ENCODE measurements around the gene ZCCHC24. TPM values are rescaled to one million over a fixed set of nuclear protein-coding genes. Genes with fewer than 3 reads are reported as not detected.

ZCCHC24 gene
- total and polyA plus RNA-seq, 2 donors (not counting 3 experiments of a cell fraction or from before 2014, with no cell fraction given) = 5.2 to 8.4 TPM

- no peak overlapping the region for H2AFZ ChIP-seq (ENCODE audit: low read depth, low read length)
- no peak overlapping the region for H3K9ac ChIP-seq (replicated peaks; ENCODE audit: extremely low read depth, insufficient read depth, low read length)
Measured at GRCh38 chr10:79482741-79483140, 37.3 kb upstream of the ZCCHC24 start.

GRCh38 chr10:79482304-79482703 lies 36.9 kb upstream of the ZCCHC24 start:
- dilution Hi-C loops (cut with MboI; ENCODE audit: extremely low pct_ligation_motif_present, low sequenced_read_pairs) = no loop called here
- no peak overlapping the region for H3K27ac ChIP-seq (ENCODE audit: insufficient read depth, low read depth, low read length)
- no peak overlapping the region for H3K4me2 ChIP-seq (ENCODE audit: insufficient read depth, low read length)
- FAIRE-seq (no peak), DNase-seq (ENCODE audit: low read depth, low spot score) (no peak)
- H3K9me3 ChIP-seq (replicated peaks; ENCODE audit: control insufficient read depth, insufficient read depth, low read length) = no peaks in the 10 kb centered on the region
- H2AFZ ChIP-seq (ENCODE audit: low read depth, low read length) = no peak overlapping the region
- no peak overlapping the region for H3K9ac ChIP-seq (replicated peaks; ENCODE audit: extremely low read depth, insufficient read depth, low read length)
- CTCF ChIA-PET = interaction anchor here (3.8 to 4.9 kb wide), 2 partner anchors 14 to 108 kb away, joined by 20 to 26 read pairs; no protein-coding TSS in a partner anchor
- no peaks in the 10 kb centered on the region for H3K9me1 ChIP-seq (replicated peaks; ENCODE audit: control insufficient read depth, extremely low read depth, insufficient read depth, low read length)
- H3K36me3 ChIP-seq (ENCODE audit: control insufficient read depth in 2 of 2, extremely low read depth in 1 of 2, insufficient read depth in 2 of 2, low read length in 2 of 2) = no peaks in the 10 kb centered on the region
- TF ChIP-seq MYC (IDR thresholded peaks at IDR 0.05; ENCODE audit: low read depth, low read length) (no peak), FOS (IDR thresholded peaks at IDR 0.05; ENCODE audit: borderline replicate concordance, insufficient read depth, low read length) (no peak), JUN (IDR thresholded peaks at IDR 0.05; ENCODE audit: borderline replicate concordance, insufficient read depth, insufficient read length, low read depth) (no peak), POLR2AphosphoS5 (IDR thresholded peaks at IDR 0.05; ENCODE audit: insufficient read depth, low read depth, low read length) (no peak), MAX (IDR thresholded peaks at IDR 0.05; ENCODE audit: insufficient read depth, insufficient read length) (no peak), GATA2 (IDR thresholded peaks at IDR 0.05; ENCODE audit: insufficient read depth, insufficient read length, low read depth, low read length) (no peak), CTCF (IDR thresholded peaks at IDR 0.05; ENCODE audit: extremely low read depth in 1 of 2, insufficient read depth in 1 of 2, low read depth in 1 of 2, low read length in 2 of 2) (no peak)
- no TSS peak for BruUV-seq (replicated peaks)
- no peaks in the 10 kb centered on the region for H3K4me1 ChIP-seq (ENCODE audit: control insufficient read depth, extremely low read depth, insufficient read depth, low read length)
- no peak overlapping the region for H3K4me3 ChIP-seq (replicated peaks in 1 of 3; ENCODE audit: insufficient read depth in 1 of 3, low read depth in 1 of 3, low read length in 3 of 3)
- no peaks in the 10 kb centered on the region for H3K79me2 ChIP-seq (ENCODE audit: control insufficient read depth, insufficient read depth, low read length)
- no peaks in the 10 kb centered on the region for H4K20me1 ChIP-seq (replicated peaks; ENCODE audit: control insufficient read depth, extremely low read depth, insufficient read depth, low read length)
- POLR2A ChIA-PET = no interaction called here
- H3K27me3 ChIP-seq (ENCODE audit: control insufficient read depth in 2 of 2, insufficient read depth in 2 of 2, low read length in 2 of 2) = peaks cover 3 to 12% of the 10 kb centered on the region in 2 experiments
- intact Hi-C loops (cut with micrococcal nuclease) = no loop called here

More at GRCh38 chr10:79482741-79483140, 37.3 kb upstream of the ZCCHC24 start:
- no peak for FAIRE-seq
- no peaks in the 10 kb centered on the region for H3K9me3 ChIP-seq (replicated peaks; ENCODE audit: control insufficient read depth, insufficient read depth, low read length)
- no peaks in the 10 kb centered on the region for H3K4me1 ChIP-seq (ENCODE audit: control insufficient read depth, extremely low read depth, insufficient read depth, low read length)
- H3K27me3 ChIP-seq (ENCODE audit: control insufficient read depth in 2 of 2, insufficient read depth in 2 of 2, low read length in 2 of 2) = peaks cover 3 to 8% of the 10 kb centered on the region in 2 experiments
- H3K36me3 ChIP-seq (ENCODE audit: control insufficient read depth in 2 of 2, extremely low read depth in 1 of 2, insufficient read depth in 2 of 2, low read length in 2 of 2) = no peaks in the 10 kb centered on the region
- TF ChIP-seq JUN (IDR thresholded peaks at IDR 0.05; ENCODE audit: borderline replicate concordance, insufficient read depth, insufficient read length, low read depth) = no peak
- no peak for TF ChIP-seq POLR2A (IDR thresholded peaks at IDR 0.05; ENCODE audit: low read depth, low read length)
- no peak for TF ChIP-seq POLR2AphosphoS5 (IDR thresholded peaks at IDR 0.05; ENCODE audit: insufficient read depth, low read depth, low read length)
- TF ChIP-seq MAX (IDR thresholded peaks at IDR 0.05; ENCODE audit: insufficient read depth, insufficient read length) = no peak
- TF ChIP-seq GATA2 (IDR thresholded peaks at IDR 0.05; ENCODE audit: insufficient read depth, insufficient read length, low read depth, low read length) = no peak
- no peak for TF ChIP-seq MYC (IDR thresholded peaks at IDR 0.05; ENCODE audit: low read depth, low read length)
- no peak for TF ChIP-seq EZH2 (IDR thresholded peaks at IDR 0.05; ENCODE audit: borderline replicate concordance, low read depth, low read length, severe bottlenecking)
- H3K4me2 ChIP-seq (ENCODE audit: insufficient read depth, low read length) = no peak overlapping the region
- intact Hi-C loops (cut with micrococcal nuclease) = no loop called here
- H3K9me1 ChIP-seq (replicated peaks; ENCODE audit: control insufficient read depth, extremely low read depth, insufficient read depth, low read length) = no peaks in the 10 kb centered on the region
- no peak overlapping the region for H3K27ac ChIP-seq (ENCODE audit: insufficient read depth, low read depth, low read length)
- dilution Hi-C loops (cut with MboI; ENCODE audit: extremely low pct_ligation_motif_present, low sequenced_read_pairs) = no loop called here
- H3K4me3 ChIP-seq (replicated peaks in 1 of 3; ENCODE audit: insufficient read depth in 1 of 3, low read depth in 1 of 3, low read length in 3 of 3) = no peak overlapping the region
- no peaks in the 10 kb centered on the region for H3K79me2 ChIP-seq (ENCODE audit: control insufficient read depth, insufficient read depth, low read length)
- ChIA-PET POLR2A (no interaction called here), CTCF (interaction anchor here (3.8 to 4.9 kb wide), 2 partner anchors 15 to 108 kb away, joined by 20 to 26 read pairs; no protein-coding TSS in a partner anchor)
- H4K20me1 ChIP-seq (replicated peaks; ENCODE audit: control insufficient read depth, extremely low read depth, insufficient read depth, low read length) = no peaks in the 10 kb centered on the region
- no peak for DNase-seq (ENCODE audit: low read depth, low spot score)
- no TSS peak for BruUV-seq (replicated peaks)

All from endothelial cell of umbilical vein (primary cell).